ENCODE data around the gene CORO2A. TPM values are rescaled to one million over a fixed set of nuclear protein-coding genes. Genes with fewer than 3 reads are reported as not detected.

CORO2A gene
- polyA plus RNA-seq, 4 donors, result 2.1 to 2.8 (median 2.1) TPM

Other genes starting within 250 kb of the CORO2A start
- 100 to 1,000 TPM; 221 to 258 (median 232) TPM for gene ANP32B, start 209.3 kb downstream of the CORO2A start, polyA plus RNA-seq (ENCODE audit: insufficient read length in 4 of 4)
- gene NANS, start 135.9 kb downstream of the CORO2A start, polyA plus RNA-seq (ENCODE audit: insufficient read length in 4 of 4), result 10 to 100 TPM; 38.2 to 43.9 (median 41.0) TPM
- gene TRIM14, start 73.4 kb downstream of the CORO2A start, polyA plus RNA-seq (ENCODE audit: insufficient read length in 4 of 4), result 1 to 10 TPM; 4.5 to 7.3 (median 5.8) TPM
- 1 to 10 TPM; 3.1 to 4.9 (median 3.6) TPM for gene TBC1D2, start 63.0 kb upstream of the CORO2A start, polyA plus RNA-seq (ENCODE audit: insufficient read length in 4 of 4)

All from left renal cortex interstitium (tissue), 4 donors.